ENCODE data around the gene VMA21. TPM values are rescaled to one million over a fixed set of nuclear protein-coding genes. Genes with fewer than 3 reads are reported as not detected.

VMA21 gene
- total RNA-seq, 2 donors from 2014 or later = 22.2 to 39.3 TPM

GRCh38 chrX:151416579-151416978 is 19.6 kb downstream of the VMA21 start:
- DNase-seq (ENCODE audit: low spot score) (no peak), ATAC-seq (ENCODE audit: insufficient number of reproducible peaks, low FRiP score, low read depth) (no peak)
- Histone ChIP-seq H3K4me3 (no peak overlapping the region), H3K4me1 (ENCODE audit: control insufficient read depth in 1 of 2, low read depth in 2 of 2) (no peaks in the 10 kb centered on the region), H3K27ac (no peak overlapping the region), H3K36me3 (no peaks in the 10 kb centered on the region), H3K27me3 (replicated peaks; ENCODE audit: insufficient read depth) (no peaks in the 10 kb centered on the region), H3K9me3 (no peaks in the 10 kb centered on the region)
- TF ChIP-seq CTCF (IDR thresholded peaks at IDR 0.05) = no peak

GRCh38 chrX:151419782-151420181 is 22.8 kb downstream of the VMA21 start:
- H3K4me1 ChIP-seq (ENCODE audit: control insufficient read depth in 1 of 2, low read depth in 2 of 2) = no peaks in the 10 kb centered on the region
- H3K27me3 ChIP-seq (replicated peaks; ENCODE audit: insufficient read depth) = no peaks in the 10 kb centered on the region
- TF ChIP-seq CTCF (IDR thresholded peaks at IDR 0.05) = no peak
- ATAC-seq (ENCODE audit: insufficient number of reproducible peaks, low FRiP score, low read depth) = no peak
- no peak overlapping the region for H3K27ac ChIP-seq
- no peak for DNase-seq (ENCODE audit: low spot score)
- no peak overlapping the region for H3K4me3 ChIP-seq
- no peaks in the 10 kb centered on the region for H3K9me3 ChIP-seq
- no peaks in the 10 kb centered on the region for H3K36me3 ChIP-seq

GRCh38 chrX:151424505-151424904 is 27.5 kb downstream of the VMA21 start:
- Histone ChIP-seq H3K4me3 (no peak overlapping the region), H3K4me1 (ENCODE audit: control insufficient read depth in 1 of 2, low read depth in 2 of 2) (no peaks in the 10 kb centered on the region), H3K27me3 (replicated peaks; ENCODE audit: insufficient read depth) (no peaks in the 10 kb centered on the region), H3K36me3 (no peaks in the 10 kb centered on the region), H3K9me3 (no peaks in the 10 kb centered on the region), H3K27ac (no peak overlapping the region)
- no peak for ATAC-seq (ENCODE audit: insufficient number of reproducible peaks, low FRiP score, low read depth)
- TF ChIP-seq CTCF (IDR thresholded peaks at IDR 0.05) = no peak
- DNase-seq (ENCODE audit: low spot score) = no peak

- H3K27me3 ChIP-seq (replicated peaks; ENCODE audit: insufficient read depth) = no peaks in the 10 kb centered on the region
- no peaks in the 10 kb centered on the region for H3K9me3 ChIP-seq
- H3K4me3 ChIP-seq = no peak overlapping the region
- no peaks in the 10 kb centered on the region for H3K4me1 ChIP-seq (ENCODE audit: control insufficient read depth in 1 of 2, low read depth in 2 of 2)
- ATAC-seq (ENCODE audit: insufficient number of reproducible peaks, low FRiP score, low read depth) = no peak
- H3K36me3 ChIP-seq = no peaks in the 10 kb centered on the region
- H3K27ac ChIP-seq = no peak overlapping the region
- TF ChIP-seq CTCF (IDR thresholded peaks at IDR 0.05) = no peak
- DNase-seq (ENCODE audit: low spot score) = no peak
Measured at GRCh38 chrX:151448509-151448908, 51.5 kb downstream of the VMA21 start.

GRCh38 chrX:151458824-151459223 is 61.8 kb downstream of the VMA21 start:
- no peak for TF ChIP-seq CTCF (IDR thresholded peaks at IDR 0.05)
- H3K27me3 ChIP-seq (replicated peaks; ENCODE audit: insufficient read depth) = no peaks in the 10 kb centered on the region
- ATAC-seq (ENCODE audit: insufficient number of reproducible peaks, low FRiP score, low read depth) (no peak), DNase-seq (ENCODE audit: low spot score) (no peak)
- no peak overlapping the region for H3K4me3 ChIP-seq
- H3K9me3 ChIP-seq = no peaks in the 10 kb centered on the region
- no peaks in the 10 kb centered on the region for H3K4me1 ChIP-seq (ENCODE audit: control insufficient read depth in 1 of 2, low read depth in 2 of 2)
- no peaks in the 10 kb centered on the region for H3K36me3 ChIP-seq
- H3K27ac ChIP-seq = no peak overlapping the region

Other genes with a start within 250 kb of the VMA21 start
- gene GPR50, start 220.6 kb upstream of the VMA21 start, total RNA-seq = not detected
- not detected for gene PASD1, start 166.5 kb downstream of the VMA21 start, total RNA-seq